HFFc6 (cell line): Measurements from ENCODE around the gene SLC38A9. TPM values are rescaled to one million over a fixed set of nuclear protein-coding genes. Genes with fewer than 3 reads are reported as not detected.
"Not testable (repeated sequence)": the region's sequence is repeated elsewhere in the genome, so short reads cannot be mapped to it uniquely, and the experiment has no call there.

Experiments used
- DNase-seq: peaks from one replicate; pipeline ENCODE4 v3.0.0-alpha.2; 2018
- H3K27ac Mint-ChIP-seq: 2 replicates; pipeline ENCODE4 v1.8.0; 2020; ENCODE audit warnings: mild to moderate bottlenecking, mixed read lengths
- H3K27me3 Mint-ChIP-seq: 2 replicates; pipeline ENCODE4 v1.8.0; 2021; ENCODE audit warnings: mild to moderate bottlenecking, moderate library complexity, mixed read lengths; ENCODE audit not compliant: insufficient read depth
- H3K36me3 Mint-ChIP-seq: 2 replicates; pipeline ENCODE4 v1.8.0; 2021; ENCODE audit warnings: low read depth, mixed read lengths
- H3K4me1 Mint-ChIP-seq: 2 replicates; pipeline ENCODE4 v1.8.0; 2020; ENCODE audit warnings: low read depth, mixed read lengths
- H3K4me3 Mint-ChIP-seq: 2 replicates; pipeline ENCODE4 v1.8.0; 2020; ENCODE audit warnings: mild to moderate bottlenecking, moderate library complexity, mixed read lengths
- H3K9me3 Mint-ChIP-seq: 2 replicates; pipeline ENCODE4 v1.8.0; 2020; ENCODE audit warnings: mild to moderate bottlenecking, mixed read lengths
- long read RNA-seq: library from polyadenylated mRNA; unstranded; transcript quantifications from one replicate; pipeline ENCODE4 v2.0.0, GENCODE V29; 2019
- total RNA-seq, 6 experiments: library from RNA; stranded (reverse); fragmentation: NEBNext Ultra II Directional; extraction: Animal tissue kit (Norgen Biotek cat#: 25700); gene quantifications; 2 replicates in 1 of 6; 3 replicates in 5 of 6; pipeline ENCODE4 v1.2.3, GENCODE V29; 2021
- TF ChIP-seq, protein P1 (sequence below): fragments of 200-600 bp; sonication (generic); IDR thresholded peaks from 2 replicates; pipeline ENCODE4 v1.5.0; 2021; ENCODE audit warnings: antibody characterized with exemption, mild to moderate bottlenecking

SLC38A9 gene, protein sequence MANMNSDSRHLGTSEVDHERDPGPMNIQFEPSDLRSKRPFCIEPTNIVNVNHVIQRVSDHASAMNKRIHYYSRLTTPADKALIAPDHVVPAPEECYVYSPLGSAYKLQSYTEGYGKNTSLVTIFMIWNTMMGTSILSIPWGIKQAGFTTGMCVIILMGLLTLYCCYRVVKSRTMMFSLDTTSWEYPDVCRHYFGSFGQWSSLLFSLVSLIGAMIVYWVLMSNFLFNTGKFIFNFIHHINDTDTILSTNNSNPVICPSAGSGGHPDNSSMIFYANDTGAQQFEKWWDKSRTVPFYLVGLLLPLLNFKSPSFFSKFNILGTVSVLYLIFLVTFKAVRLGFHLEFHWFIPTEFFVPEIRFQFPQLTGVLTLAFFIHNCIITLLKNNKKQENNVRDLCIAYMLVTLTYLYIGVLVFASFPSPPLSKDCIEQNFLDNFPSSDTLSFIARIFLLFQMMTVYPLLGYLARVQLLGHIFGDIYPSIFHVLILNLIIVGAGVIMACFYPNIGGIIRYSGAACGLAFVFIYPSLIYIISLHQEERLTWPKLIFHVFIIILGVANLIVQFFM
- 10 to 100 TPM; 12.2 to 16.5 (median 13.2) TPM for total RNA-seq
- long read RNA-seq, transcript SLC38A9-202 (16 exons, 2,927 nt), result major isoform, 7 of 16 reads
- long read RNA-seq, partial matches to known transcripts, result 1 of 16 reads
- long read RNA-seq, other reads (novel, unspliced or antisense), result 8 of 16 reads

DNA sequence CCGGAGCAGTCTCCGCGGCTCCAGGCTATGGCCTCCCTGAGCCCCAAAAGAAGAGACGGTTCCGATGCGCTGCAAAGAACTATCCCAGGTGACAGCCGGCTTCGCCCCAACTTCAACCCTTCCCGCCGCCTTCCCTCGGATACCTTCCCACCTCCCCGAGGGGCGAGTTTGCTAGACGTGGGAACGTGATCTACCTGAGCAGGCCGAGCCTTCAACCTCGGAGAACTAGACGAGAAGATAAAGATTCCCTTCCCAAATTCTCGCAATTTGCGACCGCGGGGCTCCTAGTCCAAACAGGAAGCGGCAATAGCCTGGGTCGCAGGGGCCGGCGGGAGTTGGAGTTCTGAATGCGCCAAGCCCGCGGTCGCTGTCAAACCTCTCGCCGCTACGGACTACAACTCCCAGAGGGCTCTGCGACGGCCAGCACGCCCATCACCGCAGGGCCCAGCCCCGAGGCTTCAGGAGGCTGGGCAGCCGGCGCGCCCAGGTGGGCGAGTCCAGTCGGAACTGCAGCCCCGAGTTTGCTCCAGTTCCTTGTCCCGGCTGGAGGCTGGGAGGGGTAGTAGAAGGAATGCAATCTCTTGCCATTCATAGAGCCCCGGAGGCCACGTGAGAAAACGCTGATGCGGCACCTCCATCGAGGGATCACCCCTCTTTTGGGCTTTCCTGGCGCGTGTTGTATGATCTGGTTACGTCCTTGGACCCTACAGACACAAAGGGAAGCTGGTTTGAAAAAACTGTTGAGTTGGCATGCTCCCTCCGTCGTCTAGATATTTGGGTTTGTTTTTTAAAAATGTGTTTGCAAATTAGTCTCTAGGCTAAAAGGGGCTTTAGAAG lies at the start of gene SLC38A9:
SLC38A9 (minus strand) TSS at position 302 of the 837 bp plus-strand sequence. CDS start 14,366 bp downstream, outside the sequence.
- H3K27me3 Mint-ChIP-seq, result peaks cover 9% of the 10 kb centered on the region
- peak; percentile 91 for DNase-seq
- no peaks in the 10 kb centered on the region for H3K9me3 Mint-ChIP-seq
- H3K36me3 Mint-ChIP-seq, result peaks cover 14% of the 10 kb centered on the region; the same call in 1 of the 2 replicates
- H3K4me3 Mint-ChIP-seq, result peak within 1 kb of the TSS; percentile 99
- TF ChIP-seq, protein P1, sequence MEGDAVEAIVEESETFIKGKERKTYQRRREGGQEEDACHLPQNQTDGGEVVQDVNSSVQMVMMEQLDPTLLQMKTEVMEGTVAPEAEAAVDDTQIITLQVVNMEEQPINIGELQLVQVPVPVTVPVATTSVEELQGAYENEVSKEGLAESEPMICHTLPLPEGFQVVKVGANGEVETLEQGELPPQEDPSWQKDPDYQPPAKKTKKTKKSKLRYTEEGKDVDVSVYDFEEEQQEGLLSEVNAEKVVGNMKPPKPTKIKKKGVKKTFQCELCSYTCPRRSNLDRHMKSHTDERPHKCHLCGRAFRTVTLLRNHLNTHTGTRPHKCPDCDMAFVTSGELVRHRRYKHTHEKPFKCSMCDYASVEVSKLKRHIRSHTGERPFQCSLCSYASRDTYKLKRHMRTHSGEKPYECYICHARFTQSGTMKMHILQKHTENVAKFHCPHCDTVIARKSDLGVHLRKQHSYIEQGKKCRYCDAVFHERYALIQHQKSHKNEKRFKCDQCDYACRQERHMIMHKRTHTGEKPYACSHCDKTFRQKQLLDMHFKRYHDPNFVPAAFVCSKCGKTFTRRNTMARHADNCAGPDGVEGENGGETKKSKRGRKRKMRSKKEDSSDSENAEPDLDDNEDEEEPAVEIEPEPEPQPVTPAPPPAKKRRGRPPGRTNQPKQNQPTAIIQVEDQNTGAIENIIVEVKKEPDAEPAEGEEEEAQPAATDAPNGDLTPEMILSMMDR, result no peak
- peaks cover 31% of the 10 kb centered on the region for H3K4me1 Mint-ChIP-seq
- H3K27ac Mint-ChIP-seq, result peak within 1 kb of the TSS; percentile 89

DNA sequence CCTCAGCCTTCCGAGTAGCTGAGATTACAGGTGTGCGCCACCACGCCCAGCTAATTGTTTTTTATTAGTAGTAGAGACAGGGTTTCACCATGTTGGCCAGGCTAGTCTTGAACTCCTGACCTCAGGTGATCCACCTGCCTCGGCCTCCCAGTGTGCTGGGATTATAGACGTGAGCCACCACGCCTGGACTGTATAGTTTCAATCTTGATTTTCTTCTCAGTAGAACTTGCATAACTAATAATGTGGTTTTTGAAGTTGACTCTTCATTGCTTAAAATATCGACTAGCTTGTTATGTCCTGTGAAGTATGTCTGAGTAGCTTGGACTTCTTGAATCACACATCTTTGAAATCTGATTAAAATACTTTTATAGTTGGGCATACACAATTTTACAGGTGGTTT lies 49.6 kb upstream of the SLC38A9 start:
- H3K27me3 Mint-ChIP-seq, result peaks cover 10% of the 10 kb centered on the region
- H3K4me1 Mint-ChIP-seq, H3K9me3 Mint-ChIP-seq, H3K36me3 Mint-ChIP-seq, H3K27ac Mint-ChIP-seq, DNase-seq, H3K4me3 Mint-ChIP-seq: not testable (repeated sequence)

DNA sequence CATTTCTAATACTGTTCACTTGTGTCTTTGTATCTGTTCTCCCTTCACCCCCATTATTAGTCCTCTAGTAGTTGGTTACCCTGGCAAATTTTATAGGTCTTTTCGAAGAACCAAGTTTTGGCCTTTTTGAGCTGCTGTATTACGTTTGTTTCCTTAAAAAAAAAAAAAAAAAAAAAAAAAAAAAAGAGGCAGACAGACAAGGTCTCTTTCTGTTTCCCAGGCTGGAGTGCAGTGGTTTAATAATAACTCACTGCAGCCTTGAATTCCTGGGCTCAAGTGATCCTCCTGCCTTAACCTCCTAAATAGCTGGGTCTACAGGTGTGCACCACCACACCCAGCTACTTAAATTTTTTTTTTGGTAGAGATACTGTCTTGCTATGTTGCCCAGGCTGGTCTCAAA lies 46.6 kb upstream of the SLC38A9 start:
- no peaks in the 10 kb centered on the region for H3K4me1 Mint-ChIP-seq
- peaks cover 25% of the 10 kb centered on the region for H3K27me3 Mint-ChIP-seq
- H3K36me3 Mint-ChIP-seq, result no peaks in the 10 kb centered on the region
- TF ChIP-seq, protein P1, result no peak
- H3K9me3 Mint-ChIP-seq, result no peaks in the 10 kb centered on the region
- H3K27ac Mint-ChIP-seq, result no peak overlapping the region
- H3K4me3 Mint-ChIP-seq, result no peak overlapping the region
- no peak for DNase-seq

DNA sequence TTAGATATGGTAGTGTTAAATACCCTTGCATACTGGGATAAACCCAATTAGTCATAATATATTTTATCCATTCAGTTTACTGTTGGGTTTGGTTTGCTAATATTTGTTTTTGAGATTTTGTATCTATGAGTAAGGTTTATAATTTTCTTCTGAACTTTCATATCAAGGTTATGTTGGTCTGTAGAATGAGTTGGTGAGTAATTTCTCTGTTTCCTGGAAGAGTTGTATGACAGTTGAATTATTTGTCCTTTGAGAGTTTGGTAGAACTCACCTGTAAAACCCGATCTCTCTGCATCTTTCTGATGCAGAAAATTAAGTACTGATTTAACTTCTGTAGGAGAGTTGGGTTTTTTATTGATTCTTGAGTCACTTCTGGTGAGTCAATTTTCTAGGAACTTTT lies 46.1 kb upstream of the SLC38A9 start:
- TF ChIP-seq, protein P1, result no peak
- H3K27me3 Mint-ChIP-seq, result peaks cover 25% of the 10 kb centered on the region
- H3K4me1 Mint-ChIP-seq, result no peaks in the 10 kb centered on the region
- no peak overlapping the region for H3K4me3 Mint-ChIP-seq
- H3K9me3 Mint-ChIP-seq, result no peaks in the 10 kb centered on the region
- H3K36me3 Mint-ChIP-seq, result no peaks in the 10 kb centered on the region
- no peak overlapping the region for H3K27ac Mint-ChIP-seq
- no peak for DNase-seq

DNA sequence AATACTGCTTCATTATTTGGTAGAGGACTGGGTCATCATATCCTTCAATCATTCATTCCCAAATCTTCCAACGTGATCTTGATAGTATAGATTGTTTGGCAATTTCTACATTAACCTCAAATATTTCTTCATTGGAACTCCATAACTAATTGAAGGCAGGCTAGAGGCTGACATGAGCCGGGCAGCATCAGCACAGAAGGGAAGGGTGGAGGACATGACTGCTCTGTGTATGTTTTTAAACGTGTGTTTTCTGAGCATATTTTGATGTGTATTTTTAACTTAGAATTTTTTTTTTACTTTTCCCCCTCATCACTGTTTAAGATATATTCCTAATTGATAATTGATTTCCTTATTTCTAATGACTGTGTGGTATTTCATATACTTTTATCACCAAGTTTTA lies 38.4 kb upstream of the SLC38A9 start:
- Mint-ChIP-seq H3K27ac (no peak overlapping the region), H3K4me1 (no peaks in the 10 kb centered on the region)

More for the DNA sequence above, 38.4 kb upstream of the SLC38A9 start:
- TF ChIP-seq, protein P1, result no peak
- Mint-ChIP-seq H3K27me3 (peaks cover 19% of the 10 kb centered on the region), H3K9me3 (no peaks in the 10 kb centered on the region), H3K4me3 (no peak overlapping the region), H3K36me3 (no peaks in the 10 kb centered on the region)
- no peak for DNase-seq
